ENCODE measurements around the gene GRK5. TPM values are rescaled to one million over a fixed set of nuclear protein-coding genes. Genes with fewer than 3 reads are reported as not detected.
A peak's percentile ranks its signal among the peaks of the same experiment; 100 is the strongest.

GRK5 gene
- total RNA-seq, 1 experiment from 2014 or later: 4.5 TPM

DNA sequence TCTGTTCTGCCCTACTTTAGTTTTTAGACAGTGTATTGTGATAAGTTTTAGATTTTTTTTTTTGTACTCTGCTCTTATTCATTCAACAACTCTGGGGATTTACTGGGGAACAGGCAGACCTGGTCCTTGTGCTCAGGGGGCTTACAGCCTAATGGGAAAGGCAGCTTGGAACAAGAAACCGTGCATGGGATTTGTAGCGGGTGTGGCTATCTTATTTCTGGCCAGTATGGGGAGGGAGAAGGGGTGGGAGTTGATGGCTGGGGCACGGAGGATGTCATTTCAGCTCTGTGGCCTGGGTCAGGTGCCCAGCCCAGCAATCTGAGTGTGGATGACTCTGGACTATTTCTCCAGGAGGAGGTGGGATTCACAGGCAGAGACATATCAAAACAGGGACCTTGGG, 47.0 kb downstream of the GRK5 start:
- Histone ChIP-seq H3K9me3 (ENCODE audit: low read length) (no peaks in the 10 kb centered on the region), H3K79me2 (ENCODE audit: low read length) (no peaks in the 10 kb centered on the region), H4K20me1 (ENCODE audit: low read length) (no peaks in the 10 kb centered on the region), H3K4me1 (ENCODE audit: insufficient read depth, low read length) (peaks cover 51% of the 10 kb centered on the region), H3K9me2 (replicated peaks; ENCODE audit: low read length) (no peaks in the 10 kb centered on the region), H3F3A (ENCODE audit: low read length, unreplicated experiment) (peaks cover 5% of the 10 kb centered on the region), H3K36me3 (ENCODE audit: low read depth, low read length) (no peaks in the 10 kb centered on the region), H3K9ac (ENCODE audit: low read length) (peak overlapping the region; percentile 63), H3K27me3 (ENCODE audit: low read length) (no peaks in the 10 kb centered on the region), H3K4me3 (ENCODE audit: low read length) (peak overlapping the region; percentile 41; the same call in 1 of the 2 replicates), H3K27ac (ENCODE audit: low read length) (peak overlapping the region; percentile 96), H2AFZ (ENCODE audit: low read length) (peak overlapping the region; percentile 67; the same call in 1 of the 2 replicates), H3K4me2 (ENCODE audit: low read length) (peak overlapping the region; percentile 74)
- intact Hi-C loops (cut with micrococcal nuclease): no loop called here
- TF ChIP-seq EZH2phosphoT487 (IDR thresholded peaks at IDR 0.05; ENCODE audit: borderline replicate concordance, low read length) (no peak), EZH2 (IDR thresholded peaks at IDR 0.05; ENCODE audit: low read length, unreplicated experiment) (no peak)
- TF ChIP-seq, protein P1, sequence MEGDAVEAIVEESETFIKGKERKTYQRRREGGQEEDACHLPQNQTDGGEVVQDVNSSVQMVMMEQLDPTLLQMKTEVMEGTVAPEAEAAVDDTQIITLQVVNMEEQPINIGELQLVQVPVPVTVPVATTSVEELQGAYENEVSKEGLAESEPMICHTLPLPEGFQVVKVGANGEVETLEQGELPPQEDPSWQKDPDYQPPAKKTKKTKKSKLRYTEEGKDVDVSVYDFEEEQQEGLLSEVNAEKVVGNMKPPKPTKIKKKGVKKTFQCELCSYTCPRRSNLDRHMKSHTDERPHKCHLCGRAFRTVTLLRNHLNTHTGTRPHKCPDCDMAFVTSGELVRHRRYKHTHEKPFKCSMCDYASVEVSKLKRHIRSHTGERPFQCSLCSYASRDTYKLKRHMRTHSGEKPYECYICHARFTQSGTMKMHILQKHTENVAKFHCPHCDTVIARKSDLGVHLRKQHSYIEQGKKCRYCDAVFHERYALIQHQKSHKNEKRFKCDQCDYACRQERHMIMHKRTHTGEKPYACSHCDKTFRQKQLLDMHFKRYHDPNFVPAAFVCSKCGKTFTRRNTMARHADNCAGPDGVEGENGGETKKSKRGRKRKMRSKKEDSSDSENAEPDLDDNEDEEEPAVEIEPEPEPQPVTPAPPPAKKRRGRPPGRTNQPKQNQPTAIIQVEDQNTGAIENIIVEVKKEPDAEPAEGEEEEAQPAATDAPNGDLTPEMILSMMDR (conservative IDR thresholded peaks at IDR 0.05; ENCODE audit: low read depth, low read length): no peak
- no TSS peak for BruUV-seq (replicated peaks)
- no peak for DNase-seq
- CTCF ChIA-PET: no interaction called here
- POLR2A ChIA-PET (ENCODE audit: unreplicated experiment): interaction anchor here (0.6 kb wide), 1 partner anchor 16 kb away, joined by 5 read pairs; no protein-coding TSS in a partner anchor
- ATAC-seq: no peak

DNA sequence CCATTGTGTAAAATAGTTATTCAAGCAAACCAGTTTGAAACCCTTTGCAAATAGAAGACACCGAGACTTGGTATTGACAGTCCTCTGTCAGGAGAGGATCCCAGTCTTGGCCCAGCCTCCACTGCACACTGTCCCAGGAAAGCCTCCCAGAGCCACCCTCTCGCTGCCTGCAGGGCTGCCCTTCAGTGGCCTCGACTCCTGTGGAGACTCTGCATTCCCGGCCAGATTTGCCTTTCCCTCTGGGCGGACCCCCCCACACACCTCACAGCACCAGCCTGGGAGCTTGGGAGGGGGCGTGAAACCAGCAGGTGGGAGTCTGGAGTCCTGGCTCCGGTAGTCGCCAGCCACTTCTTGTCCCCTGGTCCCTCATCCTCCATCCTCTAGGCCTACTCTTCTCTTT, 48.7 kb downstream of the GRK5 start:
- Histone ChIP-seq H3F3A (ENCODE audit: low read length, unreplicated experiment) (peaks cover 5% of the 10 kb centered on the region), H2AFZ (ENCODE audit: low read length) (no peak overlapping the region), H3K9ac (ENCODE audit: low read length) (no peak overlapping the region), H4K20me1 (ENCODE audit: low read length) (no peaks in the 10 kb centered on the region), H3K4me1 (ENCODE audit: insufficient read depth, low read length) (peaks cover 38% of the 10 kb centered on the region), H3K27ac (ENCODE audit: low read length) (no peak overlapping the region), H3K9me2 (replicated peaks; ENCODE audit: low read length) (no peaks in the 10 kb centered on the region), H3K36me3 (ENCODE audit: low read depth, low read length) (no peaks in the 10 kb centered on the region), H3K4me3 (ENCODE audit: low read length) (no peak overlapping the region), H3K79me2 (ENCODE audit: low read length) (no peaks in the 10 kb centered on the region), H3K4me2 (ENCODE audit: low read length) (no peak overlapping the region), H3K27me3 (ENCODE audit: low read length) (no peaks in the 10 kb centered on the region), H3K9me3 (ENCODE audit: low read length) (no peaks in the 10 kb centered on the region)
- POLR2A ChIA-PET (ENCODE audit: unreplicated experiment): no interaction called here
- intact Hi-C loops (cut with micrococcal nuclease): no loop called here
- TF ChIP-seq, protein P1 (conservative IDR thresholded peaks at IDR 0.05; ENCODE audit: low read depth, low read length): no peak
- TF ChIP-seq EZH2 (IDR thresholded peaks at IDR 0.05; ENCODE audit: low read length, unreplicated experiment): no peak
- no peak for TF ChIP-seq EZH2phosphoT487 (IDR thresholded peaks at IDR 0.05; ENCODE audit: borderline replicate concordance, low read length)
- ATAC-seq (no peak), DNase-seq (no peak)
- CTCF ChIA-PET: no interaction called here
- BruUV-seq (replicated peaks): no TSS peak

DNA sequence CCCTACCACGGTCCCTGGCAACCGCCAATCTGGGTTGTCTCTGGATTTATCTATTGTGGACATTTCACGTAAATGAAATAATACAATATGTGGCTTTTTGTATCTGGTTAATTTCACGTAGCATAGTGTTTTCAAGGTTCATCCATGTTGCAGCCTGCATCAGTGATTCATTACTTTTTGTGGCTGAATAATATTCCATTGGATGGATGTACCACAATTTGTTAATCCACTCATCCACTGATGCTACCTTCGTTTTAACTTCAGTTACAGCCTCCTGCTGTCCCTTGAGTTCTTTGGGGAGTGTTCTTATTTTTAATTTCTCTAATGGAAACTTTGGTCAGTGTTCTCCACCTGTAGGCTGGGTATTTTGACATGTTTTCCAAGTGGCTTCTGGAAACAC, 49.5 kb downstream of the GRK5 start:
- H3K9me3 ChIP-seq (ENCODE audit: low read length): no peaks in the 10 kb centered on the region
- H3K4me3 ChIP-seq (ENCODE audit: low read length): no peak overlapping the region
- no peaks in the 10 kb centered on the region for H4K20me1 ChIP-seq (ENCODE audit: low read length)
- peaks cover 5% of the 10 kb centered on the region for H3F3A ChIP-seq (ENCODE audit: low read length, unreplicated experiment)
- intact Hi-C loops (cut with micrococcal nuclease): no loop called here
- CTCF ChIA-PET: no interaction called here
- no peak overlapping the region for H3K4me2 ChIP-seq (ENCODE audit: low read length)
- H3K27me3 ChIP-seq (ENCODE audit: low read length): no peaks in the 10 kb centered on the region
- no peak overlapping the region for H3K9ac ChIP-seq (ENCODE audit: low read length)
- POLR2A ChIA-PET (ENCODE audit: unreplicated experiment): no interaction called here
- no peaks in the 10 kb centered on the region for H3K36me3 ChIP-seq (ENCODE audit: low read depth, low read length)
- H3K27ac ChIP-seq (ENCODE audit: low read length): no peak overlapping the region
- DNase-seq: no peak
- no peaks in the 10 kb centered on the region for H3K9me2 ChIP-seq (replicated peaks; ENCODE audit: low read length)
- no peak for TF ChIP-seq EZH2 (IDR thresholded peaks at IDR 0.05; ENCODE audit: low read length, unreplicated experiment)
- no peak for TF ChIP-seq EZH2phosphoT487 (IDR thresholded peaks at IDR 0.05; ENCODE audit: borderline replicate concordance, low read length)
- TF ChIP-seq, protein P1 (conservative IDR thresholded peaks at IDR 0.05; ENCODE audit: low read depth, low read length): no peak
- H2AFZ ChIP-seq (ENCODE audit: low read length): no peak overlapping the region
- no peaks in the 10 kb centered on the region for H3K79me2 ChIP-seq (ENCODE audit: low read length)
- BruUV-seq (replicated peaks): no TSS peak
- ATAC-seq: no peak
- peaks cover 33% of the 10 kb centered on the region for H3K4me1 ChIP-seq (ENCODE audit: insufficient read depth, low read length)
